ENCODE measurements around the gene NUDCD2.
"Not testable (repeated sequence)": the region's sequence is repeated elsewhere in the genome, so short reads cannot be mapped to it uniquely, and the experiment has no call there.

The NUDCD2 gene

DNA sequence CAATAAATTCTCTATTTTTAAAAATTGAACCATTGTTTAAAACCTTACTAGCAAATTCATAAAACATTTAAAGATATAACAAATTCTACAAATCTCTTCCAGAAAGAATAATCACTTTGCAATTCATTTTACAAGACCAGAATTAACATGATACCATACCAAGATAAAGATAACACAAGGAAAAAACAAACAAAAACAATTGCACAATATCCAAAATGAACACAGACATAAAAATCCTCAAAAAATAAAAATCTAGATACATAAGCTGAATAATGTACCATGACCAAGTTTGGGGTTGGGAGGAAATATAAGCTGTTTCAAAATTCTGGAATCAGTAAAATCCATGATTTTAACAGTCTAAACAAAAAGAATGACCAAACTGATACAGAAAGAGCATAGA is 11.4 kb downstream of the NUDCD2 start:
- Mint-ChIP-seq H3K36me3 (peaks cover 99% of the 10 kb centered on the region), H3K4me3 (no peak overlapping the region), H3K9me3 (no peaks in the 10 kb centered on the region), H3K4me1 (no peaks in the 10 kb centered on the region), H3K27ac (peak overlapping the region; percentile 54)
- DNase-seq (ENCODE audit: low spot score in 2 of 2): no peak
- ATAC-seq: no peak

DNA sequence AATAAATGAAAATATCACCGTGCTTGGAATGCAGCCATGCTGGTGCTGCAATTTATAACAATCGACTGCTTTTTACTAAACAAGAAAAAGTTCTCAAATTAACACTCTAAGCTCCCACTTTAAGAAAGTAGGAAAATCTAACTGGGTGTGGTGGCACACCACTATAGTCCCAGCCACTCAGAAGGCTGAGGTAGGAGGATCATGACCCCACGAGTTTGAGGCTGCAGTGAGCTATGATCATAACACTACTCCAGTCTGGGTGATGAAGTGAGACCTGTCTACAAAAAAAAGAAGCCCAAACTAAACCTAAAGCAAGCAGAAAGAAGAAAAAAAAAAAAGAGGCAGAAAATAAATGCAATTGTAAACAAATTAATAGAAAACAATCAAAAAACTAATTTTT is 12.0 kb downstream of the NUDCD2 start:
- Mint-ChIP-seq H3K9me3 (no peaks in the 10 kb centered on the region), H3K4me1 (no peaks in the 10 kb centered on the region), H3K36me3 (peaks cover 99% of the 10 kb centered on the region), H3K4me3 (no peak overlapping the region), H3K27ac (peak overlapping the region; percentile 54)
- DNase-seq (ENCODE audit: low spot score in 2 of 2): no peak
- ATAC-seq: no peak

DNA sequence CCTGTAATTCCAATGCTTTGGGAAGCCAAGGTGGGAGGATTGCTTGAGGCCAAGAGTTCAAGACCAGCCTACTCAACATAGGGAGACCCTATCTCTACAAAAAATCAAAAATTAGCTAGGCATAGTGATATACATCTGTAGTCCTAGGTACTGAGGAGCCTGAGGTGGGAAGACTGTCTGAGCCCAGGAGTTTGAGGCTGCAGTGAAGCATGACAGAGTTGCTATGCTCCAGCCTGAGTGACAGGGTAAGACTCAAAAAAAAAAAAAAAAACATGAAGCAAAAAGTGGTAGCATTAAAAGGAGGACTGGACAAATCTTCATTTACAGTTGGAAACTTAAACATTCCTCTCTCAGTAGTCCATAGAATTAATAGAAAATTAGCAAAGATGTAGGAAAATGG is 12.7 kb downstream of the NUDCD2 start:
- H3K9me3 Mint-ChIP-seq: no peaks in the 10 kb centered on the region
- peaks cover 99% of the 10 kb centered on the region for H3K36me3 Mint-ChIP-seq
- no peak for ATAC-seq
- H3K27ac Mint-ChIP-seq: no peak overlapping the region
- no peaks in the 10 kb centered on the region for H3K4me1 Mint-ChIP-seq
- no peak overlapping the region for H3K4me3 Mint-ChIP-seq
- no peak for DNase-seq (ENCODE audit: low spot score in 2 of 2)

DNA sequence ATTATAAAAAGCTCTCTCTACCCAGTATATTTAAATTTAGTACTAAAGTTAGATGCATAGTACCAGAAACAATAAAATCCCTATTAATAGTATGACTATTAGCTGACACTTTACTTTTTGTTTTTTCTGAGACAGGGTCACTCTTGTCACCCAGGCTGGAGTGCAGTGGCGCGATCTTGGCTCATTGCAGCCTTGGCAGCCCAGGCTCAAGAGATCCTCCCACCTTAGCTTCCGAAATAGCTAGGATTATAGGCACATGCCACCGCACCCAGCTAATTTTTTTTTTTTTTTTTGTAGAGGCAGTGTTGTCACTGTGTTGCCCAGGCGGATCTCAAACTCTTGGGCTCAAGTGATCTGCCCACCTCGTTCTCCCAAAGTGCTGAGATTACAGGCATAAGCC is 14.6 kb downstream of the NUDCD2 start:
- no peak overlapping the region for H3K27ac Mint-ChIP-seq
- no peak for DNase-seq (ENCODE audit: low spot score in 2 of 2)
- peaks cover 2% of the 10 kb centered on the region for H3K4me1 Mint-ChIP-seq
- peaks cover 100% of the 10 kb centered on the region for H3K36me3 Mint-ChIP-seq
- no peaks in the 10 kb centered on the region for H3K9me3 Mint-ChIP-seq
- no peak for ATAC-seq
- H3K4me3 Mint-ChIP-seq: no peak overlapping the region

DNA sequence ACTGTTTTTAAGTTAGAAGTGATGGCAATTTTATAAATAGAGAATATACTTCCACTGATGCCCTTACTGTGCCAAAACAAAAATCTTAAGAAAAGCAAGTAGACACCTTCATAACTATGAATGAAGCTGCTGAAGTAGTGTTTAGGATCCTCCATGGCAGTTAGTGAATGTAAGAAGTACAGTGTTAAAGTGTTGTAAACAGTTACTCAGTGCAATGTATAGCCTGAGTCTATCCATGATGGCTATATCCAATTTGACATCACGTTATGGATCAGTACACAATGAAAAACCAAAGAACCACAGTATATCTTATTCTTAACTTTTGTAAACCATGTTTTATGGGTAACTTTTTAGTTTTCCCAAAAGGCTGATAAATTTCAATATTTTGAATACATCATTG is 15.4 kb downstream of the NUDCD2 start:
- Mint-ChIP-seq H3K4me1 (peaks cover 6% of the 10 kb centered on the region), H3K4me3 (no peak overlapping the region), H3K9me3 (no peaks in the 10 kb centered on the region), H3K27ac (no peak overlapping the region), H3K36me3 (peaks cover 100% of the 10 kb centered on the region)
- ATAC-seq (no peak), DNase-seq (ENCODE audit: low spot score in 2 of 2) (no peak)

DNA sequence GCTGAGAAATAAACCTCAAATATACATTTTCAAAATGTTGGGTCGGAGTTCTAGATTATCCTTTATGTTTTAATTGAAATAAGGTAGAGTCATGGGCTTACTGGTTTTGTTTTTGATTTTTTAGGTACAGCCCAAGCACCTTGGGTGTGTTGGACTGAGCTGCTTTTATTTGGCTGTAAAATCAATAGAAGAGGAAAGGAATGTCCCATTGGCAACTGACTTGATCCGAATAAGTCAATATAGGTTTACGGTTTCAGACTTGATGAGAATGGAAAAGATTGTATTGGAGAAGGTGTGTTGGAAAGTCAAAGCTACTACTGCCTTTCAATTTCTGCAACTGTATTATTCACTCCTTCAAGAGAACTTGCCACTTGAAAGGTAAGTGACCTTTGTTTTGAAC is 18.9 kb downstream of the NUDCD2 start:
- Mint-ChIP-seq H3K4me3 (no peak overlapping the region), H3K4me1 (peaks cover 28% of the 10 kb centered on the region), H3K36me3 (peaks cover 80% of the 10 kb centered on the region), H3K9me3 (no peaks in the 10 kb centered on the region), H3K27ac (peak overlapping the region; percentile 26)
- no peak for ATAC-seq
- DNase-seq (ENCODE audit: low spot score in 2 of 2): no peak

DNA sequence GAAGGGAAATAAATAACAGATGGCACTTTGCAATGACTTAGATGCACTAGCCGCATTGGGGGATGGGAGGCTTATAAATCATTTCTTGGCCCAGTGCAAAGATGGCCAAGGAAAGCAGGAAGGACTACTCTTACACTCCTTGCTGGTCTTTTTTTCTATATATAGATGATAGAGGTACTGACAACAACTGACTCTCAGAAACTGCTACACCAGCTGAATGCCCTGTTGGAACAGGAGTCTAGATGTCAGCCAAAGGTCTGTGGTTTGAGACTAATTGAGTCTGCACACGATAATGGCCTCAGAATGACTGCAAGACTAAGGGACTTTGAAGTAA is 20.8 kb downstream of the NUDCD2 start:
- DNase-seq (ENCODE audit: low spot score in 2 of 2): no peak
- peak; percentile 50 for ATAC-seq
- peak overlapping the region; percentile 26 for H3K27ac Mint-ChIP-seq
- peak overlapping the region; percentile 80 for H3K4me3 Mint-ChIP-seq
- no peaks in the 10 kb centered on the region for H3K9me3 Mint-ChIP-seq
- peaks cover 61% of the 10 kb centered on the region for H3K36me3 Mint-ChIP-seq
- peaks cover 28% of the 10 kb centered on the region for H3K4me1 Mint-ChIP-seq

DNA sequence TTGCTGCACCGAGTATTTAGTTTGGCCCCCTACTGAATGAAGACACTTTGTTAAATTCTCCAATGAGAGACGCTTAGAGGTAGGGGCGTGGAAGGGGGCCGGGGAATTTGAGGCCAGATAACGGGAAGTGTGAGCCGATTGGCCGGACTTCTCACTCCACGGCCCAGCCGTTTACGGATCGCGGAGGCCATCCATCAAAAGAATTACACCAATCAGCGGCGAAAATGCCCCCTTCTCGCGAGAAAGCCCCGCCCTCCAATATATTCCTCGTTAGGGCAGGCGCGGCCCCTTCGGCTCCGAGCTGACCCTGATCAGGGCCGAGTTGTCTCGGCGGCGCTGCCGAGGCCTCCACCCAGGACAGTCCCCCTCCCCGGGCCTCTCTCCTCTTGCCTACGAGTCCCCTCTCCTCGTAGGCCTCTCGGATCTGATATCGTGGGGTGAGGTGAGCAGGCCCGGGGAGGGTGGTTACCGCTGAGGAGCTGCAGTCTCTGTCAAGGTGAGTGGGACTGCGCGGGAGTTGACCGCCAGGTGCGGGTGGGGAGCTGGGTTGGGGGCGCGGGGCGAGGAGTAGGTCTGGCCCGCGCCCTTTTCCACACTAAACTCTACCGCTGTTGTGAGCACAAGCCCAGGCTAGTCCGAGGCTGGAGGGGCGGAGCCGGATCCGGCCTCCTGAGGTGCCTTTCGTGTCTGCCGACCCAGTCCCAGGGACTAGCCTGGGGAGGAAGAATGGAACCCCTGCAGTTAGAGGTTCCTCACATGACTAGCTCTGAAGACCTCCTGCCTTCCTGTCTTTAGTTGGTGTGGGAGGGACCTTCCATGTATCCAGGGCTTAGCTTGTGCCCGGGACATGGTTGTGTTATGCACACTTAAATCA is 22.4 kb downstream of the NUDCD2 start, which contains the start of gene CCNG1:
Gene CCNG1, plus strand, starts transcription at position 287 of the 874 bp plus-strand sequence. CDS start 1,662 bp downstream, outside the sequence.
- H3K4me3 Mint-ChIP-seq: peak within 1 kb of the TSS; percentile 80
- no peaks in the 10 kb centered on the region for H3K9me3 Mint-ChIP-seq
- peaks cover 28% of the 10 kb centered on the region for H3K4me1 Mint-ChIP-seq
- ATAC-seq: peak; percentile 96
- H3K27ac Mint-ChIP-seq: peak within 1 kb of the TSS; percentile 88
- DNase-seq (ENCODE audit: low spot score in 2 of 2): peak; percentile 78 to 94
- H3K36me3 Mint-ChIP-seq: peaks cover 46% of the 10 kb centered on the region

DNA sequence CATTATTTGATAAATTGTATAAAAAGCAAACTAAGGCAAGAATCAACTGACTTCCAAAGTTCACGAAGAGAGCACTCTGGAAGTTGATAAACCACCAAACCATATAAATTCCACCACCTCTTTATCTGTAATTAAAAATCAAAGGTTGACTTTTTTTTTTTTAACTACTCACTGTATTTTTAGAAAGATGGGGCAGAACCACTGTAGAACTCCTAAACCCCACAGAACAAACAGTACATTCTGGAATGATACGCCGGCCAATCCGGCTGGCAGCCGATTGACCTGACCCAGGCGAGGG is 22.9 kb downstream of the NUDCD2 start:
- peaks cover 40% of the 10 kb centered on the region for H3K36me3 Mint-ChIP-seq
- H3K4me1 Mint-ChIP-seq: peaks cover 28% of the 10 kb centered on the region
- H3K4me3 Mint-ChIP-seq: peak overlapping the region; percentile 80
- no peak for ATAC-seq
- no peak for DNase-seq (ENCODE audit: low spot score in 2 of 2)
- no peaks in the 10 kb centered on the region for H3K9me3 Mint-ChIP-seq
- peak overlapping the region; percentile 88 for H3K27ac Mint-ChIP-seq

DNA sequence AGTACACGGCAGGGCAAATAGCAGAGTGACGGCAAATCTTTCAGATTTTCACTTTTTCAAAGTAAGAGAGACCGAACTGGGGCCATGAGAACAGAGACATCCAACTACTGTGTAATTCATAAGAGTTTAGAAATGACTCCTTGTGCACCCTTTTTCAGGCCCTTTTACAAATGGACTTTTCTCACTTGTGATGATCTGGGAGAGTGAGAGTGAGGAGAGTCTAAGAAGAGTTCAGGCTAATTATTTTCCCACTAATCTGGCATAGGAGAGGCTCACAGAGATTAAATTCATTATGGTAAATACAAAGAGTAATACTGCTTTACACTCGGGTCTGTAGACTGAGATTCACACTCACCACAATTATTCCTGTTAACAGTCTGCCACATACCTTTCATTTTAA is 23.4 kb downstream of the NUDCD2 start:
- peaks cover 28% of the 10 kb centered on the region for H3K4me1 Mint-ChIP-seq

DNA sequence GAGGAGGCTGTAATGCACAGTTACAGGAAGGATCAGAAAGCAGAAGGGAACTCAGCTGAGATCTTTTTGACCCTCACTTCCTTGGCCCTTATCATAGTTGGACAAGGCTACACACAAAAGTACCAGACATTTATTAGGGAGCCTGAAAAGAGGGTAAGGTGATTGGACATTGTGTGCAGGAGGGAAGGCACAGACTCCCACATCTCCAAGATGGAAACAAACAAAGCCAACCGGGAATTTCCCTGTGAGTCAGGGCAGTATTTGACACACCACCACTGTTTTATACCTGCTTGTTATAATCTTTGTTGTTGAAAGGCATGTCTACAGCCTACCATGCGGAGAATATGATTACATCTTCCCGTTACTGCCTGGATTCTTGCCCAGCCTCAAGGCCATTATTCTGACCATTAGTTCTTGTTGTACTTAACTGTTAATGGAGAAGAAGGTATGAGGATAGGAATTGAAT is 25.5 kb downstream of the NUDCD2 start:
- H3K36me3 Mint-ChIP-seq: peaks cover 15% of the 10 kb centered on the region
- H3K4me1 Mint-ChIP-seq: peaks cover 22% of the 10 kb centered on the region
- no peak for DNase-seq (ENCODE audit: low spot score in 2 of 2)
- H3K27ac Mint-ChIP-seq: no peak overlapping the region
- H3K4me3 Mint-ChIP-seq: no peak overlapping the region
- no peak for ATAC-seq
- no peaks in the 10 kb centered on the region for H3K9me3 Mint-ChIP-seq

More for the DNA sequence above, 23.4 kb downstream of the NUDCD2 start:
- H3K36me3 Mint-ChIP-seq: peaks cover 36% of the 10 kb centered on the region
- DNase-seq (ENCODE audit: low spot score in 2 of 2) (no peak), ATAC-seq (no peak)
- H3K4me3 Mint-ChIP-seq: peak overlapping the region; percentile 80
- no peaks in the 10 kb centered on the region for H3K9me3 Mint-ChIP-seq
- peak overlapping the region; percentile 88 for H3K27ac Mint-ChIP-seq

DNA sequence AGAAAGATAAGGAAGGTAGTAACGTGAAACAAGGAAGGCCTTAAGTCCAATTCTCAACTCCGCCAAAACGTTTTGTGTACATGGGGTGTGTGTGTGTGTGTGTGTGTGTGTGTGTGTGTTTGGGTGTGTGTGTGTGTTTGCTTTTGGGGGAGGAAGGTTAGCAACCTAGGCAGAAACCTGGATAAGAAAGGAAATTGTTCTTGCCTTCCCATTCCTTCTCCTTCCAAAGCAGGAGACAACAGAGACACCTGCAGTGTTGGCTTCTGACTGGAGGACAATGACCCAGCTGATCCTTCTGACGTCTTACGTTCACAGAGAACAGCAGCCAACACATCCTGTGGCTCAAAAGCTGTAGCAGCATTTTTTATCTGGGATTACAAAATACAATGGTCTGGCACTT is 26.6 kb downstream of the NUDCD2 start:
- DNase-seq (ENCODE audit: low spot score in 2 of 2) (no peak), ATAC-seq (no peak)
- Mint-ChIP-seq H3K27ac (peak overlapping the region; percentile 5), H3K9me3 (no peaks in the 10 kb centered on the region), H3K36me3 (peaks cover 3% of the 10 kb centered on the region), H3K4me1 (peaks cover 11% of the 10 kb centered on the region), H3K4me3 (no peak overlapping the region)

DNA sequence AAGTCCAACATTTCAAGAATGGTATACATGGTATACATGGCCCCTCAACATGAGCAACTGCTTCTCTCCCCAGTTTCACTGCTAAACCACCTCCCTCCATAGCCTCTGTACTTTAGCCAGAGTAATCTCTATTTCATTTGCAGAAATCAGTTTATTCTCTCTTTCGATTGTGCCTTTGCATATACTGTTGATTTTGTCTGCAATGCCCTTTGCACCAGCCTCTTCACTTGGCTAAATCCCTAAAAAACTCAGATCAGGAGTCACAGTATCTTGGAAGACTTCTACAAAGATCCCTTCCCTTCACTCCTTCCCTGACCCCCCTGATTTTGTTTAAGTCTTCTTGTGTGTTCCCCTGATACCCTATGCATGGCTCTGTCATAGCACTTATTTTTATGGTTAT is 27.4 kb downstream of the NUDCD2 start:
- H3K4me3 Mint-ChIP-seq: no peak overlapping the region
- peak overlapping the region; percentile 5 for H3K27ac Mint-ChIP-seq
- H3K9me3 Mint-ChIP-seq: no peaks in the 10 kb centered on the region

DNA sequence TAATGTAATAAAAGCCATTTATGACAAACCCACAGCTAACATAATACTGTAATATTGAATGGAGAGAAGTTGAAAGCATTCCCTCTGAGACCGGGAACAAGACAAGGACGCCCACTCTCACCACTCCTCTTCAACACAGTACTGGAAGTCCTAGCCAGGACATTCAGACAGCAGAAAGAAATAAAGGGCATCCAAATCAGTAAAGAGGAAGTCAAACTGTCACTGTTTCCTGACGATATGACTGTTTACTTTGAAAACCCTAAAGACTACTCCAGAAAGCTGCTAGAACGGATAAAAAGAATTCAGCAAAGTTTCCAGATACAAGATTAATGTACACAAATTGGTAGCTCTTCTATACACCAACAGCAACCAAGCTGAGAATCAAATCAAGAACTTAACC is 33.8 kb downstream of the NUDCD2 start:
- ATAC-seq; DNase-seq (ENCODE audit: low spot score in 2 of 2); H3K36me3 Mint-ChIP-seq; H3K4me3 Mint-ChIP-seq; H3K9me3 Mint-ChIP-seq; H3K27ac Mint-ChIP-seq; H3K4me1 Mint-ChIP-seq: not testable (repeated sequence)

More for the DNA sequence above, 27.4 kb downstream of the NUDCD2 start:
- no peak for ATAC-seq
- peaks cover 7% of the 10 kb centered on the region for H3K4me1 Mint-ChIP-seq
- no peaks in the 10 kb centered on the region for H3K36me3 Mint-ChIP-seq
- no peak for DNase-seq (ENCODE audit: low spot score in 2 of 2)

DNA sequence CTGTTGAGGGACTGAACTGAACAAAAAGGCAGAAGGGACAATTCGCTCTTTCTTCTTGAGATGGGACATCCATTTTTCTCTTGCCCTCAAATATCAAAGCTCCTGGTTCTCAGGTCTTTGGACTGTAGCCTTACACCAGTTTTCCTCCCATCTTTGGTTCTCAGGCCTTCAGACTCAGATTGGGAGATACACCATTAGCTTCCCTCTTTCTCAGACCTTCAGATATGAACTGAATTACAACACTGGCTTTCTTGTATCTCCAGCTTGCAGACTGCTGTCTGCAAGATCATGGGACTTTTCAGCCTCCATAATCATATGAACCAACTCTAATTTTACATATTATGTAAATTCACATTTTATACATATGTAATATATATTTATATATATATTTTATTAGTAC is 35.1 kb downstream of the NUDCD2 start:
- no peak for DNase-seq (ENCODE audit: low spot score in 2 of 2)
- H3K4me3 Mint-ChIP-seq: no peak overlapping the region
- no peaks in the 10 kb centered on the region for H3K9me3 Mint-ChIP-seq

DNA sequence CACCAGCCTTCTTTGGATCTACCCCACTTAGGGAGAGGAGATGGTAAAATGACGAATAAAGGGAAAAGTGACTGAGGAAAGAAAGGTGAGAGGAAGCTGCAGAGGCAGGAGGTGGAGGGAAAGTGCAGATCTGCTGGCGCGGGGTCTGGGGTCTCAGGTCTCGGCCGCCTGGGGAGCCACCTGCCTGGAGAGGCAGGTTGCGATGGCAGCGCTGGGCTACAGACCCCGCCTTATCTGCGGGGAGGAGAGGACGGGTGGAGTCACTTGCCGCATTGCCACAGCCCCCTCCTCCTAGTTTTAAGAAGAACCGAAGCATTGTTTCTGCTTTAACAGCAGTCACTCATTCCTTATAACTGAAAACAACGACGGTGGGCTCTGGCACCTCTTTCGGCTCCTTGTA is 44.2 kb downstream of the NUDCD2 start:
- H3K4me3 Mint-ChIP-seq; ATAC-seq; H3K9me3 Mint-ChIP-seq; DNase-seq (ENCODE audit: low spot score in 2 of 2); H3K4me1 Mint-ChIP-seq; H3K36me3 Mint-ChIP-seq; H3K27ac Mint-ChIP-seq: not testable (repeated sequence)

More for the DNA sequence above, 35.1 kb downstream of the NUDCD2 start:
- no peaks in the 10 kb centered on the region for H3K36me3 Mint-ChIP-seq
- ATAC-seq: no peak
- H3K27ac Mint-ChIP-seq: no peak overlapping the region
- H3K4me1 Mint-ChIP-seq: peaks cover 6% of the 10 kb centered on the region

Data from stimulated activated effector memory CD8-positive, alpha-beta T cell treated with anti-CD3 and anti-CD28 coated beads, Interleukin-12 subunit alpha, Interleukin-12 subunit beta, amount 100 ng/mL, for 72 hours (primary cell).